K562 (cell line): ENCODE data around the gene OPTN. TPM values are rescaled to one million over a fixed set of nuclear protein-coding genes. Genes with fewer than 3 reads are reported as not detected.
A peak's percentile ranks its signal among the peaks of the same experiment; 100 is the strongest.

ENCODE experiments used
- ATAC-seq: fragments of 200-7000 bp; cut with Tn5 transposase; 3 replicates; pipeline ENCODE4 v1.9.1; 2020; ENCODE audit warnings: moderate library complexity
- BruUV-seq: library from RNA; stranded (reverse); fragments of 400-500 nt; replicated peaks from 2 replicates; lab custom pipeline; 2021; lab: Mats Ljungman, UMichigan
- CTCF ChIA-PET: fragments of 300-600 bp; formaldehyde crosslinking; extraction: SDS; loops from one replicate; lab custom pipeline; 2021; ENCODE audit warnings: low intra/inter-chr PET ratio; lab: Yijun Ruan, JAX
- POLR2A ChIA-PET: fragments of 300-600, 350-650 bp; sonication (Branson Sonifier 250); formaldehyde crosslinking; extraction: SDS; loops from one replicate; lab custom pipeline; 2021; ENCODE audit warnings: antibody characterized with exemption, inconsistent platforms; lab: Yijun Ruan, JAX
- DNase-seq, 4 experiments: peaks; one replicate each; pipeline versions ENCODE4 v3.0.0 to v3.0.0-alpha.2; 2011 to 2018; ENCODE audit warnings: low spot score in 3 of 4, mixed read lengths in 3 of 4; ENCODE audit errors: extremely low read depth in 1 of 4
- FAIRE-seq: peaks from 2 replicates; lab custom pipeline; 2011; peaks lifted over from hg19 to GRCh38; lab: Jason Lieb, UNC
- H2AFZ ChIP-seq: 2 replicates; pipeline ENCODE4 v1.6.0; 2011; ENCODE audit warnings: low read depth, low read length, control low read depth, inconsistent platforms
- H3K27ac ChIP-seq: fragments of 200-600 bp; 3 replicates; pipeline ENCODE4 v1.8.0; 2011; ENCODE audit warnings: low read depth, mild to moderate bottlenecking, control low read depth, inconsistent platforms, low read length, moderate library complexity, mixed read lengths; ENCODE audit errors: extremely low read depth
- H3K27me3 ChIP-seq, 2 experiments: fragments of 300-600 bp in 1 of 2; 2 replicates in 1 of 2; 3 replicates in 1 of 2; pipeline versions ENCODE4 v1.6.0 to v1.8.0; 2011; ENCODE audit warnings: inconsistent platforms in 2 of 2, low read length in 2 of 2, mild to moderate bottlenecking in 1 of 2, mixed read lengths in 1 of 2, moderate library complexity in 1 of 2; ENCODE audit not compliant: control insufficient read depth in 2 of 2, insufficient read depth in 2 of 2
- H3K36me3 ChIP-seq: fragments of 300-600 bp; 3 replicates; pipeline ENCODE4 v1.8.0; 2011; ENCODE audit warnings: mild to moderate bottlenecking, low read length, inconsistent platforms; ENCODE audit not compliant: control insufficient read depth, insufficient read depth
- H3K4me1 ChIP-seq, 2 experiments: fragments of 200-600 bp in 1 of 2; replicated peaks in 1 of 2; 2 replicates in 1 of 2; 3 replicates in 1 of 2; pipeline versions ENCODE4 v1.5.1 to v1.8.0; 2011; ENCODE audit warnings: inconsistent platforms in 2 of 2, low read length in 2 of 2, mild to moderate bottlenecking in 1 of 2, mixed read lengths in 1 of 2, moderate library complexity in 1 of 2; ENCODE audit not compliant: control insufficient read depth in 2 of 2, insufficient read depth in 2 of 2
- H3K4me2 ChIP-seq: 2 replicates; pipeline ENCODE4 v1.6.1; 2011; ENCODE audit warnings: low read length, control low read depth, inconsistent platforms, mixed read lengths; ENCODE audit not compliant: insufficient read depth
- H3K4me3 ChIP-seq: fragments of 200-600 bp; sonication (generic), shearing (Covaris generic); 2 replicates; pipeline ENCODE4 v1.5.1; 2016; ENCODE audit warnings: control low read depth, inconsistent platforms
- H3K79me2 ChIP-seq: fragments of 200-600 bp; 3 replicates; pipeline ENCODE4 v1.8.0; 2011; ENCODE audit warnings: low read length, inconsistent platforms; ENCODE audit not compliant: control insufficient read depth, insufficient read depth
- H3K9ac ChIP-seq, 2 experiments: 2 replicates each; pipeline versions ENCODE4 v1.6.0 to v1.6.1; 2011; ENCODE audit warnings: low read depth in 2 of 2, low read length in 2 of 2, control low read depth in 1 of 2, inconsistent platforms in 1 of 2, mild to moderate bottlenecking in 1 of 2, mixed read lengths in 1 of 2; ENCODE audit not compliant: insufficient read depth in 1 of 2
- H3K9me1 ChIP-seq: one replicate; pipeline ENCODE4 v1.6.0; 2011; ENCODE audit warnings: inconsistent platforms, mild to moderate bottlenecking, low read length, moderate library complexity; ENCODE audit not compliant: control insufficient read depth, insufficient read depth
- H3K9me3 ChIP-seq: replicated peaks from 2 replicates; pipeline ENCODE4 v1.5.1; 2011; ENCODE audit warnings: low read depth, low read length, inconsistent platforms; ENCODE audit not compliant: control insufficient read depth, insufficient read depth
- H4K20me1 ChIP-seq: replicated peaks from 2 replicates; pipeline ENCODE4 v1.6.1; 2011; ENCODE audit warnings: low read length, inconsistent platforms, mixed read lengths; ENCODE audit not compliant: control insufficient read depth, insufficient read depth
- DNMT1 ChIP-seq: fragments of 450-650 bp; IDR thresholded peaks from 2 replicates; pipeline ENCODE4 v1.6.1; 2016; ENCODE audit warnings: antibody characterized with exemption, mild to moderate bottlenecking
- E2F5 ChIP-seq: sonication (generic); formaldehyde crosslinking; IDR thresholded peaks from 2 replicates; pipeline ENCODE4 v1.8.0; 2022; ENCODE audit warnings: mild to moderate bottlenecking, missing genetic modification reagents
- FOS ChIP-seq: IDR thresholded peaks from 3 replicates; pipeline ENCODE4 v1.6.1; 2011; ENCODE audit not compliant: insufficient read length; ENCODE audit errors: extremely low read depth
- FUS ChIP-seq: fragments of 200-400 bp; formaldehyde crosslinking; optimal IDR thresholded peaks from 2 replicates; pipeline ENCODE3; 2017; ENCODE audit warnings: low read depth, low read length
- IRF9 ChIP-seq: fragments of 450-650 bp; IDR thresholded peaks from 2 replicates; pipeline ENCODE4 v1.6.1; 2016; ENCODE audit warnings: missing biosample characterization, missing genetic modification characterization
- JUND ChIP-seq, 2 experiments: IDR thresholded peaks; 2 replicates in 1 of 2; 3 replicates in 1 of 2; pipeline ENCODE4 v1.6.1; 2011; ENCODE audit warnings: borderline replicate concordance in 2 of 2, low read depth in 2 of 2, low read length in 2 of 2, improper control_type of control experiment in 1 of 2, missing biosample characterization in 1 of 2, missing genetic modification characterization in 1 of 2, missing genetic modification reagents in 1 of 2
- KLF1 ChIP-seq: fragments of 450-650 bp; IDR thresholded peaks from 2 replicates; pipeline ENCODE4 v1.6.1; 2016; ENCODE audit warnings: missing genetic modification characterization, missing compliant biosample characterization
- NR2C1 ChIP-seq, 2 experiments: fragments of 450-650 bp; IDR thresholded peaks; 2 replicates each; pipeline ENCODE4 v1.6.1; 2017; ENCODE audit warnings: mild to moderate bottlenecking in 2 of 2, antibody characterized with exemption in 1 of 2, inconsistent platforms in 1 of 2, missing compliant biosample characterization in 1 of 2, missing genetic modification characterization in 1 of 2
- NR2F6 ChIP-seq: fragments of 450-650 bp; formaldehyde crosslinking; IDR thresholded peaks from 2 replicates; pipeline ENCODE4 v1.4.0; 2020; ENCODE audit warnings: mild to moderate bottlenecking
- SAFB2 ChIP-seq: fragments of 200-400 bp; formaldehyde crosslinking; IDR thresholded peaks from 2 replicates; pipeline ENCODE4 v1.6.1; 2018; ENCODE audit warnings: borderline replicate concordance, low read length, low read depth, moderate library complexity; ENCODE audit not compliant: severe bottlenecking
- ZNF212 ChIP-seq: fragments of 450-650 bp; formaldehyde crosslinking; IDR thresholded peaks from 2 replicates; pipeline ENCODE4 v1.4.0; 2020; ENCODE audit warnings: mild to moderate bottlenecking
- WGBS: fragments of 100-300 bp; shearing (Covaris generic); methylation state at CpG from one replicate; pipeline ENCODE4 v1.1.6; 2016; ENCODE audit warnings: low coverage, mixed read lengths; ENCODE audit not compliant: insufficient coverage; ENCODE audit errors: missing lambda C conversion rate; 5-methylcytosine and 5-hydroxymethylcytosine counted together
- in situ Hi-C: fragments of 300-500 bp; cut with MboI; formaldehyde crosslinking; loops from 4 replicates; pipeline ENCODE4 v1.15.0; 2018; ENCODE audit warnings: inconsistent platforms, mixed read lengths
- intact Hi-C: fragments of 100-400 bp; cut with micrococcal nuclease; formaldehyde crosslinking; loops from 2 replicates; pipeline ENCODE4 v1.14.2; 2022
- polyA plus RNA-seq, 8 experiments: library from polyadenylated mRNA; depleted of rRNA in 4 of 8; stranded (reverse) in 5 of 8; unstranded in 3 of 8; fragments of >200 nt; fragmentation: Nextera tagmentation in 2 of 8; fragmentation: Illumina TruSeq in 1 of 8; extraction: Ambion mirVana in 2 of 8; extraction: Trizol in 1 of 8; gene quantifications; 2 replicates each; pipeline versions ENCODE4 v1.2.1 to v1.2.3, GENCODE V29; 2011 to 2014; ENCODE audit warnings: inconsistent platforms in 1 of 8, missing spikeins in 1 of 8
- total RNA-seq, 7 experiments: library from RNA; depleted of rRNA in 6 of 7; stranded (reverse); fragments of >200 nt in 6 of 7; fragmentation: Illumina TruSeq in 2 of 7; extraction: Trizol in 2 of 7; gene quantifications; 2 replicates each; pipeline versions ENCODE4 v1.2.1 to v1.2.3, GENCODE V29; 2011 to 2021; ENCODE audit warnings: low replicate concordance in 1 of 7
- TF ChIP-seq, protein P1 (sequence below), 2 experiments: IDR thresholded peaks in 1 of 2; conservative IDR thresholded peaks in 1 of 2; 2 replicates each; pipeline ENCODE4 v1.6.1; 2016; ENCODE audit warnings: low read depth in 2 of 2, mild to moderate bottlenecking in 1 of 2, missing compliant biosample characterization in 1 of 2, missing genetic modification characterization in 1 of 2, moderate library complexity in 1 of 2
- TF ChIP-seq, protein P2 (sequence below): fragments of 250-450 bp; sonication (Bioruptor Pico); IDR thresholded peaks from 2 replicates; pipeline ENCODE4 v1.8.0; 2022; ENCODE audit warnings: moderate library complexity, mild to moderate bottlenecking, inconsistent platforms

The OPTN gene
- total and polyA plus RNA-seq, 9 of the 15 experiments (the other 6 are each of a cell fraction or from before 2014, with no cell fraction given), result 2.2 to 6.8 (median 5.0) TPM

- CTCF ChIA-PET, result no interaction called here
- intact Hi-C loops, result no loop called here
- peaks cover 0 to 2% of the 10 kb centered on the region in 2 experiments; a peak in 3 of 5 replicates for H3K4me1 ChIP-seq
- DNase-seq (no peak), FAIRE-seq (no peak), ATAC-seq (peak; percentile 42; the same call in 2 of the 3 replicates)
- H3K27me3 ChIP-seq, result peaks cover 0 to 2% of the 10 kb centered on the region in 2 experiments; a peak in 1 of 5 replicates
- TF ChIP-seq KLF1 (tag) (peak; percentile 94), IRF9 (no peak), SAFB2 (no peak), NR2F6 (CRISPR knock-in tag) (no peak), JUND (IDR thresholded peaks at IDR 0.05; ENCODE audit: borderline replicate concordance, low read depth, low read length) (no peak), JUND (tag; IDR thresholded peaks at IDR 0.05; ENCODE audit: borderline replicate concordance, low read depth, low read length) (0 out of 3 replicates have a peak, but pooled peaks have one; percentile 21), E2F5 (no peak), FUS (no peak), FOS (no peak), ZNF212 (CRISPR knock-in tag) (no peak), DNMT1 (no peak), NR2C1 (IDR thresholded peaks at IDR 0.05) (no peak), NR2C1 (tag; IDR thresholded peaks at IDR 0.05) (0 out of 2 replicates have a peak, but pooled peaks have one; percentile 24)
- TF ChIP-seq, protein P1, sequence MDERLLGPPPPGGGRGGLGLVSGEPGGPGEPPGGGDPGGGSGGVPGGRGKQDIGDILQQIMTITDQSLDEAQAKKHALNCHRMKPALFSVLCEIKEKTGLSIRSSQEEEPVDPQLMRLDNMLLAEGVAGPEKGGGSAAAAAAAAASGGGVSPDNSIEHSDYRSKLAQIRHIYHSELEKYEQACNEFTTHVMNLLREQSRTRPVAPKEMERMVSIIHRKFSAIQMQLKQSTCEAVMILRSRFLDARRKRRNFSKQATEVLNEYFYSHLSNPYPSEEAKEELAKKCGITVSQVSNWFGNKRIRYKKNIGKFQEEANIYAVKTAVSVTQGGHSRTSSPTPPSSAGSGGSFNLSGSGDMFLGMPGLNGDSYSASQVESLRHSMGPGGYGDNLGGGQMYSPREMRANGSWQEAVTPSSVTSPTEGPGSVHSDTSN (CRISPR knock-in tag; IDR thresholded peaks at IDR 0.05; ENCODE audit: low read depth), result no peak
- TF ChIP-seq, protein P1 (tag; conservative IDR thresholded peaks at IDR 0.05; ENCODE audit: low read depth), result 0 out of 2 replicates have a peak, but pooled peaks have one; percentile 20
- TF ChIP-seq, protein P2, sequence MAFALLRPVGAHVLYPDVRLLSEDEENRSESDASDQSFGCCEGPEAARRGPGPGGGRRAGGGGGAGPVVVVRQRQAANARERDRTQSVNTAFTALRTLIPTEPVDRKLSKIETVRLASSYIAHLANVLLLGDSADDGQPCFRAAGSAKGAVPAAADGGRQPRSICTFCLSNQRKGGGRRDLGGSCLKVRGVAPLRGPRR (CRISPR knock-in tag), result no peak
- no peak overlapping the region for H3K9ac ChIP-seq
- no peaks in the 10 kb centered on the region for H3K36me3 ChIP-seq
- in situ Hi-C loops, result no loop called here
- H3K4me2 ChIP-seq, result no peak overlapping the region; the same call in 1 of the 2 replicates
- no peaks in the 10 kb centered on the region for H3K9me3 ChIP-seq
- POLR2A ChIA-PET, result interaction anchor here (0.6 kb wide), 1 partner anchor 151 kb away, joined by 3 read pairs; no protein-coding TSS in a partner anchor
- no peaks in the 10 kb centered on the region for H4K20me1 ChIP-seq
- 0% methylated on average over 1 of the region's 1 CpG for WGBS
- no peak overlapping the region for H3K4me3 ChIP-seq
- no peaks in the 10 kb centered on the region for H3K79me2 ChIP-seq
- no TSS peak for BruUV-seq
- H3K9me1 ChIP-seq, result no peaks in the 10 kb centered on the region
- no peak overlapping the region for H3K27ac ChIP-seq
- H2AFZ ChIP-seq, result 0 out of 2 replicates have a peak overlapping the region, but pooled peaks have one; percentile 14
Observed at GRCh38 chr10:13146379-13146778, 46.4 kb downstream of the OPTN start.
